Measurements from ENCODE around the gene CACNB2.

Gene CACNB2

GRCh38 chr10:18136073-18136791 is 4.0 kb upstream of the CACNB2 start:
- H3K27ac ChIP-seq = no peak overlapping the region
- H3K4me1 ChIP-seq (ENCODE audit: control insufficient read depth in 1 of 2, insufficient read depth in 1 of 2, low read depth in 1 of 2, low read length in 1 of 2) = peaks cover 10 to 13% of the 10 kb centered on the region in 2 experiments
- H3K9me3 ChIP-seq = no peaks in the 10 kb centered on the region
- TF ChIP-seq CTCF (IDR thresholded peaks at IDR 0.05) = no peak
- H3K36me3 ChIP-seq = no peaks in the 10 kb centered on the region
- no peak overlapping the region for H3K4me3 ChIP-seq (ENCODE audit: low read depth in 1 of 2, low read length in 1 of 2)
- peaks cover 68% of the 10 kb centered on the region for H3K27me3 ChIP-seq

GRCh38 chr10:18137111-18137510 is 3.1 kb upstream of the CACNB2 start:
- Histone ChIP-seq H3K36me3 (no peaks in the 10 kb centered on the region), H3K27me3 (peaks cover 77% of the 10 kb centered on the region), H3K4me1 (ENCODE audit: control insufficient read depth in 1 of 2, insufficient read depth in 1 of 2, low read depth in 1 of 2, low read length in 1 of 2) (peaks cover 17 to 19% of the 10 kb centered on the region in 2 experiments), H3K4me3 (ENCODE audit: low read depth in 1 of 2, low read length in 1 of 2) (no peak overlapping the region), H3K9me3 (no peaks in the 10 kb centered on the region), H3K27ac (no peak overlapping the region)
- TF ChIP-seq CTCF (IDR thresholded peaks at IDR 0.05) = no peak

GRCh38 chr10:18140957-18141845 is 977 bp downstream of the CACNB2 start:
- Histone ChIP-seq H3K4me1 (ENCODE audit: control insufficient read depth in 1 of 2, insufficient read depth in 1 of 2, low read depth in 1 of 2, low read length in 1 of 2) (peaks cover 18 to 20% of the 10 kb centered on the region in 2 experiments), H3K4me3 (ENCODE audit: low read depth in 1 of 2, low read length in 1 of 2) (peak overlapping the region; percentile 25 to 31), H3K9me3 (no peaks in the 10 kb centered on the region), H3K27ac (no peak overlapping the region), H3K36me3 (no peaks in the 10 kb centered on the region), H3K27me3 (peaks cover 83% of the 10 kb centered on the region)
- TF ChIP-seq CTCF (IDR thresholded peaks at IDR 0.05) = no peak

- peaks cover 74% of the 10 kb centered on the region for H3K27me3 ChIP-seq
- no peak for TF ChIP-seq CTCF (IDR thresholded peaks at IDR 0.05)
- H3K4me1 ChIP-seq (ENCODE audit: control insufficient read depth in 1 of 2, insufficient read depth in 1 of 2, low read depth in 1 of 2, low read length in 1 of 2) = peaks cover 18 to 20% of the 10 kb centered on the region in 2 experiments
- H3K36me3 ChIP-seq = no peaks in the 10 kb centered on the region
- H3K4me3 ChIP-seq (ENCODE audit: low read depth in 1 of 2, low read length in 1 of 2) = no peak overlapping the region
- H3K27ac ChIP-seq = no peak overlapping the region
- no peaks in the 10 kb centered on the region for H3K9me3 ChIP-seq
Measured at GRCh38 chr10:18142151-18142550, 1.9 kb downstream of the CACNB2 start.

GRCh38 chr10:18144396-18144795 is 4.2 kb downstream of the CACNB2 start:
- Histone ChIP-seq H3K4me3 (ENCODE audit: low read depth in 1 of 2, low read length in 1 of 2) (no peak overlapping the region), H3K4me1 (ENCODE audit: control insufficient read depth in 1 of 2, insufficient read depth in 1 of 2, low read depth in 1 of 2, low read length in 1 of 2) (peaks cover 18 to 20% of the 10 kb centered on the region in 2 experiments), H3K36me3 (no peaks in the 10 kb centered on the region), H3K27ac (no peak overlapping the region), H3K27me3 (peaks cover 52% of the 10 kb centered on the region), H3K9me3 (no peaks in the 10 kb centered on the region)
- no peak for TF ChIP-seq CTCF (IDR thresholded peaks at IDR 0.05)
